GM21717 (cell line): ENCODE measurements around the gene TMEM179.
"Not testable (repeated sequence)": the region's sequence is repeated elsewhere in the genome, so short reads cannot be mapped to it uniquely, and the experiment has no call there.

Experiments
- ATAC-seq: cut with Tn5 transposase; IDR thresholded peaks from one replicate; pipeline ENCODE4 v1.9.1; 2021; ENCODE audit warnings: mild to moderate bottlenecking, moderate library complexity; ENCODE audit not compliant: unreplicated experiment

TMEM179 gene

DNA sequence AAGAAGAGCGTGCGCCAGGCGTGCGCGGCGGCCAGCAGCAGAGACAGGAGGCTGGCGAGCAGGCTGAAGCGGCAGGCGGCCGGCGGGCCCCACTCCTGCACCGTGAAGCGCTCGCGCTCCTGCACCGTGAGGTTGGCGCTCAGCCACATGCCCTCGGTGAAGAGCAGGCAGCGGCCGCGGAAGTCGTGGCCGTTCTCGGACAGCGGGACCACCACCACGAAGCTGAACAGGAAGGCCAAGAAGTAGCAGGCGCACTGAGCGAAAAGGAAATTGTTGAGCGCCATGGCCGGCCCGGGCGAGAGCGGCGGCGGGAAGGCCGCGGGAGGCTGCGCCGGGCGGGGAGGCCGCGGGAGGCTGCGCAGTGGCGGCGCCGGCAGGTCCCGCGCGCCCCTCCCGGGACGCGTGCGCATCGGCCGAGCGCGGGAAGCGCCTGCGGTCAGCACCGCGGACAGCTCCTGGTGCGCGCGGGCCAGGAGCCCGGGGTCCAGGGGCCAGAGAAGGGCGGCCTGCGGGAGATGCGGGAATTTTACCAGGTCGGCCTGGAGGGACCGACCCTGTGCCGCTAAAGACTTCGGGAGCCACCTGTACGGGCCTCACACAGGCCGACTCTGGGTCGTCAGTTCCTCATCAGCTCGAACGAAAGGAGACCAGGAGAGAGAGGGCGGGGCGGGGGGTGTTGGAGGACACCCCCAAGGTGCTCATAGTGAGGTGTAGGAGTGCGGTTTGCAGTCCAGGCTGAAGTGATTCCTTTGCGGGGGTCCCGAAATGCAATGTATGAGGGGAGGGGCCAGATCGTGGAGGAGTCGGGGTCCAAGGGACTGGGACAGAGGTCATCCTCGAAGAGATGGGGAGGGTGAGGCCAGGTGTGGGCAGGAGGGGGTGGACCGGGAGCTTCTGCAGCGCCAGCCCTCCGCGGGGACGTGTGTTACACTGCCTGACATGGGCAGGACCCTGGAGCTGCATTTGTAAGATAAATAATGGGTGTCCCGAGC, at the start of gene TMEM179:
TMEM179 (minus strand) TSS at position 315 of the 992 bp plus-strand sequence; CDS start at position 284, 31 bp downstream.
- ATAC-seq = no peak

- no peak for ATAC-seq
Measured at GRCh38 chr14:104654119-104654518, 49.5 kb upstream of the TMEM179 start.

DNA sequence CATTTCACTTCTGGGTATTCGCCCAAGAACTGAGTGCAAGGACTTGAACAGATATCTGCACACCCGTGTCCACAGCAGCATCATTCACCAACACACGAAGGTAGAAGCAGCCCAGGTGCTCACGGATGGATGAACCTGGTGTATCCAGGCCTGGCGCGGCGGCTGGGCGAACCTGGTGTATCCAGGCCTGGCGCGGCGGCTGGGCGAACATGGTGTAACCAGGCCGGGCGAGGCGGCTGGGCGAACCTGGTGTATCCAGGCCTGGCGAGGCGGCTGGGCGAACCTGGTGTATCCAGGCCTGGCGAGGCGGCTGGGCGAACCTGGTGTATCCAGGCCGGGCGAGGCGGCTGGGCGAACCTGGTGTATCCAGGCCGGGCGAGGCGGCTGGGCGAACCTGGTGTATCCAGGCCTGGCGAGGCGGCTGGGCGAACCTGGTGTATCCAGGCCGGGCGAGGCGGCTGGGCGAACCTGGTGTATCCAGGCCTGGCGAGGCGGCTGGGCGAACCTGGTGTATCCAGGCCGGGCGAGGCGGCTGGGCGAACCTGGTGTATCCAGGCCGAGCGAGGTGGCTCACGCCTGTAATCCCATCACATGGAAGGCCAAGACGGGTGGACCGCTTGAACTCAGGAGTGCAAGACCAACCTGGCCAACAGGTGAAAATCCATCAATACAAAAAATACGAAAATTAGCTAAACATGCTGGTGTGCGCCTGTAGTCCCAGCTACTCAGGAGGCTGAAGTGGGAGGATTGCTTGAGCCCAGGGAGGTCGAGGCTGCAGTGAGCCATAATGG, 48.8 kb upstream of the TMEM179 start:
- not testable (repeated sequence) for ATAC-seq

DNA sequence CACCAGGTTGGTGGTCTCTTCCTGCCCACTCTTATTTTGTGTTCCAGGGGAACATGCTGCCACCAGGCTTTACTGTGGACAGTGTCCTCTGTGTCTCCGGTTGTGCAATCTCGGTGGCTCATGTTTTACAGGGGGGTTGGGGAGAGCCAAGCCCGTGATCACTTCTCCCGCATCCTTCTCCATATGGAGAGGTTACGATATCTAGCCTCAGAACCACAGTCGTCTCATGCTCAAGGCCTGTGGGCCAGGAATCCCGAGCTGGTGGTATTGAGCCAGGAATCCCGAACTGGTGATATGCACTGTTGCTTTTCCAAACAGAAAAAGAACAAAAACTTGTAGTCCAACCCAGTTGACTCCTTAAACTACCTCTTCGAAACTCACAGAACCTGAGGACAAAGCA, 47.8 kb upstream of the TMEM179 start:
- no peak for ATAC-seq

- ATAC-seq = no peak
Measured at GRCh38 chr14:104651876-104652260, 47.3 kb upstream of the TMEM179 start.

GRCh38 chr14:104650981-104651875, 46.7 kb upstream of the TMEM179 start:
- ATAC-seq = no peak

- ATAC-seq = no peak
Measured at GRCh38 chr14:104650057-104650980, 45.7 kb upstream of the TMEM179 start.

- no peak for ATAC-seq
Measured at GRCh38 chr14:104647467-104648043, 43.0 kb upstream of the TMEM179 start.

DNA sequence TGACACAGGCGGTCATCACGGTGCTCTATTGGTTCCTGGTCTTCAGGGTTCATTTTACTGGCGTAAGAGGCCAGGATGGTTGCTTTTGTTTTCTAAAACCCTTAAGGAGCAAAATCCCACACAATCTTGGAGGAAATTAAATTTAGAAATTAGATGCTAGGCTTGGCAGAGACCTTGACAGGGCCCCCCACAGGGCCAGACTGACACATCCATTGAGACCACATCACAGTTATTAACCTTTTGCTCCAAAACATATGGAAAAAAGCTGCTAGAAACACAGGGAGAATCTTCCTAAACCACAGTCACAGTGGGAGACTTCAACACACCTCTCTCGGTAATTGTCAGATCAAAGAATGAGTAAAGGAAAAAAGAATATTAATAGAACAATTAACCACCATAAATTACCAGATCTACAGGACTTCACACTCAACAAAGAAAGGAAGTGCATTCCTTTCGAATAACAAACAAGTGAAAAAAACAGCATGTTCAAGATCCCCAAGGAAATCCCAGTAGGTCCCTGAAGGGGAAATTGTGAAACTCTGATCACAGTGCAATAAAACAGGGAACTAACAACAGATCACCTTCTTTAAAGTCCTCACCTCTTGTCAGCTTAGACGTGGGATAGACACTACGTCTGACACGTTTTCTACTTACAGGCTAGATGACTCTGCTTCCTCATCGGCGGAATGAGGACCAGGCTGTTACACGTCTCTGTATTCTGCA, 40.2 kb upstream of the TMEM179 start:
- ATAC-seq = no peak

DNA sequence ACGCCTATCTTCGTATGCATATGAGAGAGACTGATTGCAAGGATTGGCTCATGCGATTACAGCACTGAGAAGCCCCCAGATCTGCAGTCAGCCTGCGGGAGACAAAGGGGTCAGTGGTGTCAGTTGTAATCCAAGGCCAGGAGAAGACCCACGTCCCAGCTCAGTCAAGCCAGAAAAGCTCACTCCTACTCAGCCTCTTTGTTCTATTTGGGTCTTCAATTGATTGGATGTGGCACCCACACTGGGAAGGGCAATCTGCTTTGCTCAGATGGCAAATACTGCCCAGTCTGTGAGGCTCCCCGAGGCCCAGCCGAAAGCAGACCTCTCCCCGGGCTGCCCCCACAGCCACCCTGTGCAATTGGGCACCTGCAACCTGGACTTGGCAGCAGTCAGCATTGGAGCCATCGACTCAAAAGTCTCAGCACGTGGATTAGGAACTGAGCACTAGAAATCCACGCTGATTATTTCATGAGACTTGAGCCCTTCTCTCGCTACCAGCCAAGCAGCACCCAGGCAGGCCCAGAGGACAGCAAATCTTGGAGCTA, 39.6 kb upstream of the TMEM179 start:
- no peak for ATAC-seq

DNA sequence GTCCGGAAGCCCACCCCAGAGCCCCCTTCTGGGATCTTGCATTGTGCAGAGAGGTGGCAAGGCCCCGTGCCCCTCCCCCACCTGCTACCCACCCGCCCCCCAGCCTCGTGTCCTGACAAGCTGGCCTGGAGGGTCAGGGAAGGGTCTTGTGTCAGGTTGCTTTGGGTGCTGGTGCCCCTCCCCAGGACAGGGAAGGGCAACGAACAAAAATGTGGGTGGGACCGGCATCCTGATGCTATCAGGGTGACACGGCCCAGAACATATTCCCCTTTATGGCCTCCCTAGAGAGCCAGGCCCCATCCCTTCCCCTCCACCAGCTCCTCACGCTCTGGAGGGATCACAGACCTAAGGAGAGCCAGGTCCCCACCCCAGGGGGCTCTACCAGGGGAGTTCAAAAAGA, 38.7 kb upstream of the TMEM179 start:
- no peak for ATAC-seq

DNA sequence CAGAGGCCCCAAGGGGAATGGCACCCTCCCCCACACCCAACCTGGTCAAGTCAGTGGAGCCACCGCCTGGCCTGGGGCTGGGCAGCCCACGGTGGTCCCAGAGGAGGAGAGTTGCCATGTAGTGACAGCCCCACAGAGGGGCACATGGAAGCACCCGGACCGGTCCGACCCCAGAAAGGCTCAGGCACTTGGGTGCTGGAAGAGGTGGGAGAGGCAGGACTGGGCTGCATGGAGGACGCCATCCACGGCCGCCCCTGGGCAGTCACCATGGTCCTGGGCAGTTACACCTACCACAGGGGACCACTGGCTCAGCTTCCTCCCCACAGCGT, 37.9 kb upstream of the TMEM179 start:
- ATAC-seq = no peak

DNA sequence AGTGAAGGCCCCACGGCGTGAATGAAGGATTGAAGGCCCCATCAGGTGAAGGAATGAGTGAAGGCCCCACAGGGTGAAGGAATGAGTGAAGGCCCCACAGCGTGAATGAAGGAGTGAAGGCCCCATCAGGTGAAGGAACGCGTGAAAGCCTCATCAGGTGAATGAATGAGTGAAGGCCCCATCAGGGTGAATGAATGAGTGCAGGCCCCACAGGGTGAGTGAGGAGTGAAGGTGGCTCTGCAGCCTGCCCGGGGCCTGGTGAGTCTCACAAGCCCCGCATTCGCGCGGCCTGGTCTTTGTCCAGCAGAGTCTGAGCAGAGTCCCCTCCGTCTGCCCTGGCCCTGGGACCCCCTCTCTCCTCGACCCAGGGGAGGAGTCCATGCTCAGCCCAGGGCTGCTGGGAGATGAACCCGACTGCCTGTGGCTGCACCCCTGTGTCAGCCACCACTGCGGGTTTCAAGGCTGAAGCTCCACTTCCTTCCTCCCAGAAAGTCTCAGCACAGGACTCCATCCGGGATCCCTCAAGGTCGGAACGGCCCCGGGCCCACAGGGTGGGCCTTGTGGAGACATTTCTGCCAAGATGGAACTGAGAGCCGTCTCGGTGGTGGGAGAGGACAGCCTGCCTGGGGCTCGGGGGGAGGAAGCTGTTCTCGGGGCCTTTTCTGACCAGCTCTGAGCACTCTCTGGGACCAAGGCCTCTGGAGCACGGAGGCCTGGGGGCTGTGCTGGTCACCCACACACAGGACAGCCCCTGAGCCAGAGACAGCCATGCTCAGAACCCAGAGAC, 37.4 kb upstream of the TMEM179 start:
- ATAC-seq = no peak

- ATAC-seq = no peak
Measured at GRCh38 chr14:104640681-104641080, 36.1 kb upstream of the TMEM179 start.

GRCh38 chr14:104639885-104640548, 35.4 kb upstream of the TMEM179 start:
- no peak for ATAC-seq

DNA sequence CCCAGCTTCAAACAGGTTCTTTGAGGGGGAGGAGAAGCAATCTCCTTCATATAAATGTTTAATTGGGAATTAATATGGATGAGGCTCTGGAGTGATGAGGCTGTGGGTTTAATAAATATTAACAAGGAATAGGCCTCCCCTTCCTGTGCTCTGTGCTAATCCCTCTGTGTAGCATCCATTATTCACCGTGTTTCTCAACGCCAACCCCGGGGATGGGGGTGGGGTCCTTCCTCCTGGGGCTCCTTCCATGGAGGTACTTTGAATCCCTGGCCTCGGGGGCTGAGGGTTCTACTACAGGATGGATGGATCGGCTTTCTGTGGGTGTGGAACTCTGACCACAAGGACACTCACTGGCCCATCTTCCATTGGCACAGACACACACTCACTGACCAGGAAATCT, 34.9 kb upstream of the TMEM179 start:
- no peak for ATAC-seq

DNA sequence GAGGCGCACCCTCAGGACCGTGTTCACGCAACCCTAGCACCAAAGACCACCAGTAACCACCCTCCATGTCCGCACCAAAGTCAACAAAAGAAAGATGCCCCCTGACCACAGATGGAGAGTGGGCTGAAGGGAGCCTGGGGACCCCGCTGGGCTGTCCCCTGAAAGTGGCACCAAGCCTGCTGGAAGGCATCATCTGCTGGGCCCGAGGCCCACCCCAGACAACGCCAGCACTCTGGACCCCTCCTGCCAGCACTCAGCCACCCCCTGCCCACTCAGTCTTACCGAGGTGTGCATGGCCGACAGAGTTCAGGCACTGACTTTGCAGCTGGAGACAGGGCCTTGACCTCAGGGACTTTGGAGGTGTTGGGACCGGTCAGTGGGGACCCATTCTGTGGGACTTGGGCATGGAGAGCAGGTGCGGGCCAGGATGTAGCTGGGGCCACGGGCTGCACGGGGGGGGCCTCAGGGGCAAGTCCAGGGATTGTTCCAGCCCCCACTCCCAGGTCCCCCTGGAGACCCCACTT, 34.4 kb upstream of the TMEM179 start:
- no peak for ATAC-seq
